KOPT-K1 (cell line): Measurements from ENCODE around the gene C22orf31.
"Not testable (repeated sequence)": the region's sequence is repeated elsewhere in the genome, so short reads cannot be mapped to it uniquely, and the experiment has no call there.

Experiments used
- H3K27ac ChIP-seq: fragments of 200-600 bp; sonication (generic); 2 replicates; pipeline ENCODE4 v1.5.1; 2016; ENCODE audit warnings: antibody characterized with exemption, mild to moderate bottlenecking, low read depth, low read length; ENCODE audit not compliant: poor library complexity, severe bottlenecking
- H3K36me3 ChIP-seq: fragments of 200-600 bp; sonication (generic); 2 replicates; pipeline ENCODE4 v1.5.1; 2017; ENCODE audit warnings: antibody characterized with exemption, mild to moderate bottlenecking, low read length, moderate library complexity; ENCODE audit not compliant: insufficient read depth
- H3K9me3 ChIP-seq: fragments of 200-600 bp; sonication (generic); 2 replicates; pipeline ENCODE4 v1.5.1; 2017; ENCODE audit warnings: antibody characterized with exemption, low read length, mild to moderate bottlenecking; ENCODE audit not compliant: insufficient read depth, poor library complexity, severe bottlenecking

Gene C22orf31

DNA sequence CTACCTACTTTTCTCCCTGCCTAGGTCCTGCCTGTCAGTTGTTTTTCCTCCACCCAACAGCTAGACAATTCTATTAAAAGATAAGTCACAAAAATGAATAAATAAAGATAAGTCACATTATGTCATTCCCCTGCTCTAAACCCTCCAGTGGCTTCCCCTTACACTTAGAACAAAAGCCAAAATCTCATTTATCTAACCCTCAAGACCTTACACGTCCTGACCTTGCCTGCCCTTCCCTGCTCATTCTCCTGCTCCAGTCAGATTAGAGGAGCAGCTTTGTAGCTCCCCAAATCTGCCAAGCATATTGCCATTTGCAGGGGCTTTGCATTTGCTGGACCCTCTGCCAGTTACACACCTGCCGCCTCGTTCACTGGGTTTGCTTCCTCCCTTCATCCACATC is 27.9 kb upstream of the C22orf31 start:
- Histone ChIP-seq H3K36me3 (no peaks in the 10 kb centered on the region), H3K9me3 (no peaks in the 10 kb centered on the region), H3K27ac (no peak overlapping the region)

DNA sequence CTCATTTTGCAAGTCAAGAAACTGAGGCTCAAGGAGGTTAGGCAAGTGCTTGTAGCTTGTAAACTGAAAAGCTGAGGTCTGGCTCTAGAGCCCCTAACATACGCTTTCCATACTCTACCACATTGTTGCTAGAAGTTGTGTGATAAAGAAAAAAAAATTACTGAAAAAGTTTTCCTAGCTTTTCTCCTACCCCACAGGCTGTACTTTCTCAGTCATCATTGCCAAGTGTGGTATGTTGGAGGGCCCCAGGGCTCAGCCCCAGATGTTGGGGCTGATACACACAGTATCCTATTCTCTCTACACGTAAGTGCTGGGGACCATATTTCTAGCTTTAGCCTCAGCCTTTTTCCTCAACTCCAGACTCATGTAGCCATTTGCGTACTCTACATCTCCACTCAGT is 27.2 kb upstream of the C22orf31 start:
- Histone ChIP-seq H3K27ac (no peak overlapping the region), H3K9me3 (no peaks in the 10 kb centered on the region), H3K36me3 (no peaks in the 10 kb centered on the region)

DNA sequence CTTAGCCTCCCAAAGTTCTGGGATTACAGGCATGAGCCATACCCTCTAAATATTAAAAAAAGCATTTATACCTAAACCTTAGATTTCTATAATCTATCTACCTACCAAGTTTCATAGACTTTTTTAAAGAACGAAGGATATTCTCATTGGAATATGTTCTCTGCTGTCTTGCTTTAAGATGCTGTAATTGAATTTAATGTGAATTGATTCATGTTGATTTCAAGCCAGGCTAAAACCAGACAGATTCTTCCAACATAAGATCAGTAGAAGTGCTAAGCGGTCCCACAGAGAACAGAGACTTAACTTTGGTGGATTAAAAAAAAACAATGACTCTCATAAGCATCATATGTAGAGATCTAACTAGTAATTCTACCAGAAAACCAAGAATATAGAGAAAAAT is 25.4 kb upstream of the C22orf31 start:
- Histone ChIP-seq H3K9me3 (no peaks in the 10 kb centered on the region), H3K27ac (no peak overlapping the region), H3K36me3 (no peaks in the 10 kb centered on the region)

DNA sequence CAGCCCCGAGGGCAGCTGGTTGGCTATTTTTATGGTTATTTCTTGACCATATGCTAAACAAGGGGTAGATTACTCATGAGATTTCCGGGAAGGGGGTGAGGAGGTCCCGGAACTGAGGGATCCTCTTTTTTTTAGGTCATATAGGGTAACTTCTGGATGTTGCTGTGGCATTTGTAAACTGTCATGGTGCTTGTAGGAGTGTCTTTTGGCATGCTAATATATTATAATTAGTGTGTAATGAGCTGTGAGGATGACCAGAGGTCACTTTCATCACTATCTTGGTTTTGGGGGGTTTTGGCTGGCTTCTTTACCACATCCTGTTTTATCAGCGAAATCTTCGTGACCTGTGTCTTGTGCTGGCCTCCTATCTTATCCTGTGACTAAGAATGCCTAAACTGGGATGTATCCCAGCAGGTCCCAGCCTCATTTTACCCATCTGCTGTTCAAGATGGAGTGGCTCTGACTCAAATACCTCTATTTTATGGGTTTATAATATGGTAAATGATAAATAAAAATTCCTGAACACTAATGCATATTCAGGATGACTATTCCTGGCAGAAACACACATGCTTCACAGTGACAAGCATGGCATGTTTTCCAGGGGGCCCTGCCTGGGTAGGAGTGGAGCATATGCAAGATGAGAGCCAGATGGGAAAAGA is 22.4 kb upstream of the C22orf31 start:
- Histone ChIP-seq H3K36me3 (no peaks in the 10 kb centered on the region), H3K9me3 (no peaks in the 10 kb centered on the region), H3K27ac (no peak overlapping the region)

DNA sequence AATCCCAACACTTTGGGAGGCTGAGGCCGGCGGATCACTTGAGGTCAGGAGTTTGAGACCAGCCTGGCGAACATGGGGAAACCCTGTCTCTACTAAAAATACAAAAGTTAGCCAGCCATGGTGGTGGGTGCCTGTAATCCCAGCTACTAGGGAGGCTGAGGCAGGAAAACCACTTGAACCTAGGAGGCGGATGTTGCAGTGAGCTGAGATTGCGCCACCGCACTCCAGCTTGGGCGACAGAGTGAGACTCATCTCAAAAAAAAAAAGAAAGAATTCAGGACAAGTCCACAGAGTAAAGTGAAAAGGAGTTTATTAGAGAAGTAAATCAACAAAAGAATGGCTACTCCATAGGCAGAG is 21.9 kb upstream of the C22orf31 start:
- not testable (repeated sequence) for H3K36me3 ChIP-seq, H3K27ac ChIP-seq, H3K9me3 ChIP-seq

DNA sequence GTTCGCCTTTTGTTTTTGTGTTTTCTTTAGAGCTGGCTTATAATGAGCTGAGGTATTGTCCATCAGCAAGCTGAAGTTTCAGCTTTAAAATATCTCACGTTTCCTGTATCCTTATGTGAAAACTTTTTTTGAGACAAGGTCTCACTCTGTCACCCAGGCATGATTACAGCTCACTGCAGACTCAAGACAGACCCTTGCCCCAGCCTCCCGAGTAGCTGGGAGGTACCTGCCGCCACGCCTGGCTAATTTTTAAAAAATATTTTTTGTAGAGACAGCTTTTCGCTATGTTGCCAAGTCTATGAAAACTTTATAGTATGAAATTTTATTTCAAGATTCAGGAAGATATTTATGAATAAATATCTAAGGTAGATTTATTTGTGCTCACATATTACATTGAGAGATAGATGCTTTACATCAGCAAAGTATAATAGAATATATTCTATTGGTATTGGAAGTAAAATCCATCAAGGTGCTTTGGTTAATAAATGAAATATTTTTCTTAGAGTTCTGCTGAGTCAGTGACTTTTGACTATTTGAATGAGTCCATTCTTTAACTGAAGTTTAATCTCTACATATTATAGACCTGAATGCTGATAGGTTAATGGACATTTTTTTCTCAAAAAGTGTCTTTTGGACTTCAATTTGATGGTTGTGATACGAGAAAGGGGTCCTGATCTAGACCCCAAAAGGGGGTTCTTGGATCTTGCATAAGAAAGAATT is 21.4 kb upstream of the C22orf31 start:
- no peaks in the 10 kb centered on the region for H3K9me3 ChIP-seq
- no peaks in the 10 kb centered on the region for H3K36me3 ChIP-seq
- no peak overlapping the region for H3K27ac ChIP-seq

DNA sequence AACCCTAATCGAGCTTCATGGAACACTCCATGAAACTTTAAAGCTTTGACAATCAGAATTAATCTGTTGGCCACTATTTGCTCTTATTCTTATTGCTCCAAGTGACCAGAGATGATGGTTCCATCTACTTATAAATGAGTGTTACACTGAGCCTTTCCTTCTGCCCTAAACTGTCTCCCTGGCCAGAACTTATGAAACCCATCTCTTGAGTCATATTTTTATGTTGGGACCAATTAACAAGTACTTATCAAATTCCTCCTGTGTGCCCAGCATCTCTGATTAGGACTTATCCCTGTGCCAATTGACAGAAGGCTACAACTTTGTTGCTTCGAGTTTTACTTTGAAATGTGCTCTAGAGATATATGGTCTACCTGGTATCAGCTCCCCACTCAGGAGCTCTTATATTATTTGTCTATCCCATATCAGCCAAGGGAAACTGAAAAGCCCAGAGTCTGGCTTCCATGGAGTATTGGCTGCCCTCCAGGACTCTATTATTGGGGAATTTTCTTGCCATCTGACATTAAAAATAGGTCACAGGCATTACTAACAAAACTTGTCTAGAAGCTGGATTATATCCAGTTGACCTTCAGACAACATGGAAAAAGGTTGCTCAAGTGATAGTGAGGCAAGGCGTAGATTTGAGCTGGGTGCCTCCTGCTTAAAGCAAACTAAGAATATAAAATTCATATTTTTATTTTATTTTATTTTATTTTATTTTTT is 20.0 kb upstream of the C22orf31 start:
- no peaks in the 10 kb centered on the region for H3K36me3 ChIP-seq
- no peak overlapping the region for H3K27ac ChIP-seq
- H3K9me3 ChIP-seq: no peaks in the 10 kb centered on the region

DNA sequence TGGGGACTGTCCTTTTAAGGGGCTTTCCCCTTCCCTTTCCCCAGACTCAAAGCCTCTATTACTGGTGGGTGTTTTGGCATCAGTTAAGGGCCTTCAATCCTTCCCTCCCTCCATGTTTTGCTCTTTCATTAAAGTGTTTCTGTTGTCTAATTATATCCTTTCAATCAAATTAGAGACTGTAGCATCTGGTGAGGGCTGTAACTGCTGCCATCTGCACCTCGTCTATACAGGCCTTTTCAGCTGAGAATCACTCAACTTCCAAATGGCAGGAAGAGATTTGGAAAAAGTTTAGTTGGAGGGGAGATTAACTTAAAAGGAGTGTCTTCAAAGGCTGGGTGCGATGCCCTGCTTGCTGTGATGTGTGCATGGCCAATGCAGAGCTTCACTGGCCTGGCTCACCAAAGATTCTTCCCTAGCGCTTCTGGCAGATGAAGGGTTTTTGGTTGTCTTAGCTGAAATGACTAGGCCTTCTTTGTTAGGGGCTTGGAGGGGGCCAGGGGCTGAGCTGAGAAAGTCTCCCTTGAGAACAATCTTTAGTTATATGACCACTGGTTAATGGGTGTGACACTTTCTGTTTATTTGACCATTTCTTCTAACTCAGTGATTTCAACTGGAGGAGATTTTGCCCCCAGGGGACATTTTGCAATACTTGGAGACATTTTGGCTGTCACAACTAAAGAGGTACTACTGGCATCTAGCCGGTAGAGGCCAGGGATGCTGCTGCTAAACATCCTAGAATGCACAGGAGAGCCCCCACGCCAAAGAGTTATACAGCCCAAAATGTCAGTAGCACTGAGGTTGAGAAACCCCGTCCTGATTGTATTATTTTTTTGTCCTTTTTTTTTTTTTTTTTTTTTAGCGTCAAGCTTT is 18.7 kb upstream of the C22orf31 start:
- H3K27ac ChIP-seq: no peak overlapping the region
- no peaks in the 10 kb centered on the region for H3K36me3 ChIP-seq
- no peaks in the 10 kb centered on the region for H3K9me3 ChIP-seq

DNA sequence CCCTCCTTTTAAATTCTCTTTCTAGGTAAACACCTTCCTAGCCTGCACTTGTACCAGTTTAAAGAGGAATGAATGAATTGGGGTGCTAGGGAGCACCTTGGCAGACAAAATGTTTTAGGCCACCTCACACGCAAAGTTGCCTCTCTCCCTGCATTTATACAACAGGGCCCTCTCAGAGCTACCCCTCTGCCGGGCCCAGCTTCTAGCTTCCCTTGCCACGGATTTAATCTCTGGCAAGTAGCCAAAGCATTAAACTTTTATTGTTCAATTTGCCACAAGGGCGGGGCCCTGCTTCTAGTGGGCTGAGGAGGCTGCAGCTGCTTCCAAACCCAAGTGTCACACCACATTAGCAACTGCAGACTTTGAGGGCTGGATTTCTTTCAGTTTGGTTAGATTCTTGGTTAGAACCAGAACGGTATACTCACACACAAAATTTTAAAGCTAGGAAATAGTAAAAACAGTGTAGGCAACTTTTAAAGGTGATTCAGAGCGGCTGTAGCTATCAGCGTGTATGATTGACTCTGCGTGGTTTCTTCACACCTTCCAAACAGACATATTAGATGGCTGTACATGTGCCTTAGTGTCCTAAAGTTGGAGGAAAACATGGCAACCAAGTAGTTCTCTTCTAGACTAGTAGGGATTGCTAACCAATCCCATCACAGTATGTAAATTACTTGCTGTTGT is 17.7 kb upstream of the C22orf31 start:
- H3K36me3 ChIP-seq: no peaks in the 10 kb centered on the region
- H3K27ac ChIP-seq: no peak overlapping the region
- H3K9me3 ChIP-seq: no peaks in the 10 kb centered on the region

DNA sequence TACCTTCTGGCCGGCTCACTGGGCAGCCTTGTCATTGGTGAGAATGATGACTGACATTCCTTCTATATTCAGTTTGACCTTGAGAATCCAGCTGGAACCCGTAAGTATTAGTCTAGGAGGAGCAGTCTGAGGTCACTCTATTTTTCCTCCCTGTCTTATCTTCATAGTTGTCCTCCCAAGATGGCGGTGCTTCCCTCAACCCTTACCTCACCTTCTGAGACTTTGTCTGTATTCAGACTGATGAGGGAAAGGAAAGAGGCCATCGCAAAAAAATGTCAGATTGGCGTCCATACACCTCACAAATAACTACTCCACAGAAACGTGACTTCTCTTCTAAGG is 17.2 kb upstream of the C22orf31 start:
- no peaks in the 10 kb centered on the region for H3K36me3 ChIP-seq
- no peak overlapping the region for H3K27ac ChIP-seq
- no peaks in the 10 kb centered on the region for H3K9me3 ChIP-seq

DNA sequence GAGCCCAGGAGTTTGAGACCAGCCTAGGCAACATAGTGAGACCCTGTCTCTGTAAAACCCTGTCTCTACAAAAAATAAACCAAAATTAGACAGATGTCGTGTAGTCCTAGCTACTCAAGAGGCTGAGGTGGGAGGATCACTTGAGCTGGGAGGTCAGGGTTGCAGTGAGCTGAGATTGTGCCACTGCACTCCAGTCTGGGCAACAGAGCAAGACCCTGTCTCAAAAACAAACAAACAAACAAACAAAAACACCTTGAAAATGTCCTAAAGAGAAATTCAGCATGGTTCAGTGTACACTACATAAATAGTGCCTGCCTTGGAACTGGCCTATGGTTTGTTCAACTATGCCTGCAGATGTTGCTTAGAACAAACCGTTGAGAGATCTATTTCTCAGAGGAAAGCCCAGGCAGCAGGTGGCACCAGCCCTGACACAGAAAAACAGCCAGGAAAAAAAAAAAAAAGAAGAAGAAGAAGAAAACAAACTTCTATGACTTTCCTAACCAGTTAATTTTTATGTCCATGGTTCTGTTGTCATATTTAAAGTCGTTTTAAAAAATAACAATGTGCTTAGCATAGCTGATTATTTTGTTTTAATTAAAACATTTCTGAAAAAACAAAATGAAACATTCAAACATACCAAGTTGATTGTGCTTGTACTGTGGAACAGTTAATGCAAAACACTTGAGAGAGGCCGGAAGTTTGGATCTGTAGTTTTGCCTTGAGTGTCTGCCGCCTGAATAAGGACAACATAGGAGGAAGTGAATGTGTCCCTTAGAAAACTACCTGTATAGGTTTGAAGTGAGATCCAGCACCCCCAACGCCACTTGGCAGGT is 16.6 kb upstream of the C22orf31 start:
- Histone ChIP-seq H3K9me3 (no peaks in the 10 kb centered on the region), H3K27ac (no peak overlapping the region), H3K36me3 (no peaks in the 10 kb centered on the region)

DNA sequence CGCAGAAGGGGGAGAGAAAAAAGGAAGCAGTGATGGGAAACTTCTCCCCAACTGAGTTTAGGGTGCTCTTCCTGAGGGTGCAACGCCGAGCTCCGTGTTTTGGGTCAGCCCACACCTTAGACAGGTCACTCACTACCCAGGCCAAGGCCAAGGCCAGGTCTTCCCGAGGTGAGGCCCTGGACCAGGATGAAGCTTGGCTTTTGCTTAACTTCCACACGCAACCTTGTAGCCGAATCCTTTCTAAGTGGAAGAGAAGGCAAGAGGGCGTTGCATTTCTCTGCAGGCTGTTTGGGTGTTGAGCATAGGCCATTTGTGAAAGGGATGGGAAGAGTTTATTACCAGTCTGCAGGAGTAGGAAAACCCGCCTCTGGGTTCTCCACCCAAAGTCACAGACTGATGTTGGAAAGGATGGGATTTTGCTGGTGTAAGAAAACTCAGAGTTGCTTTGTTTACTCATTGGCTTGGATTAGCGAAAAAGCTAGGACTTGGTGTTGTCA is 12.7 kb upstream of the C22orf31 start:
- H3K27ac ChIP-seq: no peak overlapping the region
- no peaks in the 10 kb centered on the region for H3K9me3 ChIP-seq
- H3K36me3 ChIP-seq: no peaks in the 10 kb centered on the region

DNA sequence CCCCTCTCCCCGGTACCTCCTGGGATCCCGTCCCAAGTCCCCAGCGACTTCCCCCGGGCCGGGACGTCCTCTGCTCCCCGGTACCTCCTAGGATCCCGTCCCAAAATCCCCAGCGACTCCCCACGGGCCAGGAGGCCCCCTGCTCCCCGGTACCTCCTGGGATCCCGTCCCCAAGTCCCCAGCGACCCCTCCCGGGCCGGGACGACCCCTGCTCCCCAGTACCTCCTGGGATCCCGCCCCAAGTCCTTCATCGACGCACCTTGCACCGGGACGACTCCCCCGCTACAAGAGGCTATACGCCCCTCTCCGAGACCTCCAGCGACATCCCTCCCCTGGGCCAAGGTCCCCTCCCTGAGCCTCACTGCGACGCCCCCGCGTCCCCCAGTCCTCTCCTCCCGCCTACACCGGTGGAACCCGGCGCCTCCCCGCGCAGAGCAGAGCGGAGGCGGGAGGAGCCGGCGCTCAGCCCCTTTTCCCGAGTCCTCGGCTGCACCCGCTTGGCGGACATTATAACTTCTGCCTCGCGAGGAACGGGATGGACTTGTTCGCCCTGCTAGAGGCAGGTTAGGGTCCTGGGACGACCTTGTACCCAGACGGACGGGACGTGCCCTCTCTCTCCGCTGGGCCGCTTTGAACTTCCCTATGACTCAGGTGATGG is 12.1 kb upstream of the C22orf31 start:
- Histone ChIP-seq H3K9me3 (no peaks in the 10 kb centered on the region), H3K36me3 (no peaks in the 10 kb centered on the region), H3K27ac (no peak overlapping the region)
